ENCODE measurements around the gene CGRRF1. TPM values are rescaled to one million over a fixed set of nuclear protein-coding genes. Genes with fewer than 3 reads are reported as not detected.

CGRRF1 gene
- total and polyA plus RNA-seq, 3 donors from 2014 or later = 29.4 to 79.6 (median 31.4) TPM

GRCh38 chr14:54585214-54585613, 75.5 kb downstream of the CGRRF1 start:
- Histone ChIP-seq H3K36me3 (ENCODE audit: low read depth, missing control alignments) (no peaks in the 10 kb centered on the region), H3K27me3 (no peaks in the 10 kb centered on the region), H3K4me1 (no peaks in the 10 kb centered on the region), H3K4me3 (no peak overlapping the region), H3K27ac (no peak overlapping the region), H3K9me3 (no peaks in the 10 kb centered on the region)
- intact Hi-C loops (cut with DNase I; ENCODE audit: low total_unique reads) = no loop called here
- 92 to 96% methylated on average over 3 of the region's 3 CpGs for WGBS, 2 donors
- TF ChIP-seq CTCF (IDR thresholded peaks at IDR 0.05) (no peak), POLR2A (IDR thresholded peaks at IDR 0.05) (no peak)
- DNase-seq = no peak

Other genes with a start within 250 kb of the CGRRF1 start
- 100 to 1,000 TPM in 1 of 2 donors, 10 to 100 TPM in 1; 99.0 to 160 TPM for gene CDKN3, start 112.9 kb upstream of the CGRRF1 start, total RNA-seq
- 398 TPM for gene CDKN3, start 112.9 kb upstream of the CGRRF1 start, polyA plus RNA-seq (ENCODE audit: insufficient read depth, low read depth, low replicate concordance)
- gene CNIH1, start 68.5 kb upstream of the CGRRF1 start, total RNA-seq = 100 to 1,000 TPM in 1 of 2 donors, 10 to 100 TPM in 1; 44.2 to 157 TPM
- gene CNIH1, start 68.5 kb upstream of the CGRRF1 start, polyA plus RNA-seq (ENCODE audit: insufficient read depth, low read depth, low replicate concordance) = 121 TPM
- 10 to 100 TPM; 32.3 to 43.6 TPM for gene GMFB, start 20.9 kb upstream of the CGRRF1 start, total RNA-seq
- 19.5 TPM for gene GMFB, start 20.9 kb upstream of the CGRRF1 start, polyA plus RNA-seq (ENCODE audit: insufficient read depth, low read depth, low replicate concordance)
- 100 to 1,000 TPM; 103 to 259 TPM for gene SAMD4A, start 57.2 kb downstream of the CGRRF1 start, total RNA-seq
- gene SAMD4A, start 57.2 kb downstream of the CGRRF1 start, polyA plus RNA-seq (ENCODE audit: insufficient read depth, low read depth, low replicate concordance) = 369 TPM

Data from testis (tissue), 3 donors.